ENCODE data around the gene PEBP1. TPM values are rescaled to one million over a fixed set of nuclear protein-coding genes. Genes with fewer than 3 reads are reported as not detected.

The PEBP1 gene
- total RNA-seq, 6 experiments from 2014 or later, result 511 to 916 (median 654) TPM

GRCh38 chr12:118136559-118137003 lies 657 bp downstream of the PEBP1 start:
- Histone ChIP-seq H3K27ac (peak overlapping the region; percentile 86 to 98 (median 93)), H3K36me3 (peaks cover 0 to 34% (median 16%) of the 10 kb centered on the region in 4 donors), H3K27me3 (no peaks in the 10 kb centered on the region), H3K4me3 (peak overlapping the region; percentile 96 to 100 (median 98)), H3K4me1 (peaks cover 0 to 39% (median 19%) of the 10 kb centered on the region in 4 donors), H3K9me3 (no peaks in the 10 kb centered on the region)
- ATAC-seq (peak; percentile 56 to 67 (median 62)), DNase-seq (peak; percentile 86 to 92 (median 91))
- 2% methylated on average over 13 of the region's 29 CpGs for WGBS (ENCODE audit: insufficient coverage, low coverage, low lambda C conversion rate, missing lambda C conversion rate)
- TF ChIP-seq CTCF (IDR thresholded peaks at IDR 0.05) (no peak), POLR2A (IDR thresholded peaks at IDR 0.05) (peak; percentile 74)
- intact Hi-C loops (cut with DNase I), result no loop called here

GRCh38 chr12:118137148-118137678 lies 1.3 kb downstream of the PEBP1 start:
- intact Hi-C loops (cut with DNase I), result no loop called here
- peak overlapping the region; percentile 86 to 98 (median 93) for H3K27ac ChIP-seq
- peak overlapping the region; percentile 96 to 100 (median 98) for H3K4me3 ChIP-seq
- H3K9me3 ChIP-seq, result no peaks in the 10 kb centered on the region
- peaks cover 0 to 38% (median 19%) of the 10 kb centered on the region in 4 donors for H3K36me3 ChIP-seq
- ATAC-seq (no peak), DNase-seq (peak in 1 of 3 donors; percentile 42)
- 25% methylated on average over 10 of the region's 10 CpGs for WGBS (ENCODE audit: insufficient coverage, low coverage, low lambda C conversion rate, missing lambda C conversion rate)
- H3K4me1 ChIP-seq, result peaks cover 0 to 39% (median 19%) of the 10 kb centered on the region in 4 donors
- TF ChIP-seq POLR2A (IDR thresholded peaks at IDR 0.05), result no peak
- no peak for TF ChIP-seq CTCF (IDR thresholded peaks at IDR 0.05)
- no peaks in the 10 kb centered on the region for H3K27me3 ChIP-seq

- H3K9me3 ChIP-seq, result no peaks in the 10 kb centered on the region
- intact Hi-C loops (cut with DNase I), result no loop called here
Observed at GRCh38 chr12:118140825-118141224, 4.9 kb downstream of the PEBP1 start.

GRCh38 chr12:118144499-118144898 lies 8.6 kb downstream of the PEBP1 start:
- DNase-seq (no peak), ATAC-seq (no peak)
- H3K4me3 ChIP-seq, result no peak overlapping the region
- peaks cover 0 to 28% (median 10%) of the 10 kb centered on the region in 4 donors for H3K4me1 ChIP-seq
- WGBS (ENCODE audit: insufficient coverage, low coverage, low lambda C conversion rate, missing lambda C conversion rate), result 86% methylated on average over 7 of the region's 13 CpGs
- no peaks in the 10 kb centered on the region for H3K27me3 ChIP-seq
- intact Hi-C loops (cut with DNase I), result no loop called here
- H3K27ac ChIP-seq, result no peak overlapping the region
- peaks cover 0 to 75% (median 39%) of the 10 kb centered on the region in 4 donors for H3K36me3 ChIP-seq
- H3K9me3 ChIP-seq, result no peaks in the 10 kb centered on the region
- TF ChIP-seq CTCF (IDR thresholded peaks at IDR 0.05) (no peak), POLR2A (IDR thresholded peaks at IDR 0.05) (no peak)

More at GRCh38 chr12:118140825-118141224, 4.9 kb downstream of the PEBP1 start:
- Histone ChIP-seq H3K4me1 (peaks cover 0 to 46% (median 14%) of the 10 kb centered on the region in 4 donors), H3K27ac (no peak overlapping the region), H3K27me3 (no peaks in the 10 kb centered on the region), H3K4me3 (no peak overlapping the region), H3K36me3 (peaks cover 0 to 74% (median 30%) of the 10 kb centered on the region in 4 donors)
- ATAC-seq (no peak), DNase-seq (no peak)
- TF ChIP-seq POLR2A (IDR thresholded peaks at IDR 0.05), result no peak
- no peak for TF ChIP-seq CTCF (IDR thresholded peaks at IDR 0.05)
- 92% methylated on average over 7 of the region's 8 CpGs for WGBS (ENCODE audit: insufficient coverage, low coverage, low lambda C conversion rate, missing lambda C conversion rate)

Measured in right lobe of liver (tissue), 6 donors.